Thyroid gland (tissue), 4 donors: ENCODE data around the gene UCHL5.

Source experiments
- CTCF ChIP-seq, 6 experiments: fragments of 200-600 bp in 3 of 6; fragments of 450-650 bp in 3 of 6; sonication (generic) in 3 of 6; IDR thresholded peaks; one replicate each; pipeline ENCODE4 v1.5.1; 2016 to 2019; ENCODE audit warnings: antibody characterized with exemption in 6 of 6, mild to moderate bottlenecking in 2 of 6, inconsistent platforms in 1 of 6, moderate library complexity in 1 of 6
- POLR2A ChIP-seq, 2 donors: fragments of 450-650 bp; IDR thresholded peaks; one replicate each; pipeline ENCODE4 v1.6.1; 2017; ENCODE audit warnings: antibody characterized with exemption in 2 of 2, mild to moderate bottlenecking in 2 of 2, moderate library complexity in 1 of 2

GRCh38 chr1:192967211-192967877 lies 91.8 kb downstream of the UCHL5 start:
- TF ChIP-seq CTCF (IDR thresholded peaks at IDR 0.05) (no peak), POLR2A (IDR thresholded peaks at IDR 0.05) (no peak)
